Kasumi-1 (cell line): Measurements from ENCODE around the gene DIMT1.

Source experiments
- DNase-seq, 2 experiments: peaks; one replicate each; lab custom pipeline; 2025; lab: John Stamatoyannopoulos, UW

The DIMT1 gene

GRCh38 chr5:62369039-62369438, 34.7 kb downstream of the DIMT1 start:
- peak in 1 of 2 experiments; percentile 5 for DNase-seq

GRCh38 chr5:62362701-62363100, 41.0 kb downstream of the DIMT1 start:
- DNase-seq = no peak

GRCh38 chr5:62354028-62354874, 49.5 kb downstream of the DIMT1 start:
- peak; percentile 58 to 68 for DNase-seq

GRCh38 chr5:62348723-62349481, 54.8 kb downstream of the DIMT1 start:
- no peak for DNase-seq

- DNase-seq = no peak
These were observed 55.8 kb downstream of the DIMT1 start for GRCh38 chr5:62347928-62348327.

- DNase-seq = no peak
These were observed 57.0 kb downstream of the DIMT1 start for GRCh38 chr5:62346748-62347147.

- DNase-seq = no peak
These were observed 60.3 kb downstream of the DIMT1 start for GRCh38 chr5:62343428-62343827.

GRCh38 chr5:62342476-62342837, 61.2 kb downstream of the DIMT1 start:
- no peak for DNase-seq

- no peak for DNase-seq
These were observed 61.8 kb downstream of the DIMT1 start for GRCh38 chr5:62341783-62342475.

- no peak for DNase-seq
These were observed 62.7 kb downstream of the DIMT1 start for GRCh38 chr5:62340979-62341378.

GRCh38 chr5:62340392-62340791, 63.3 kb downstream of the DIMT1 start:
- peak; percentile 47 to 79 for DNase-seq
